HEK293 (cell line): Measurements from ENCODE around the gene HDAC11.

Experiments
- CTCF ChIA-PET: fragments of 350-600 bp; formaldehyde crosslinking; extraction: SDS; loops from one replicate; lab custom pipeline; 2021; ENCODE audit warnings: antibody characterized with exemption; lab: Yijun Ruan, JAX
- POLR2A ChIA-PET: fragments of 300-600 bp; formaldehyde crosslinking; extraction: SDS; loops from one replicate; lab custom pipeline; 2020; ENCODE audit warnings: antibody characterized with exemption, inconsistent platforms; lab: Yijun Ruan, JAX
- H3K27ac ChIP-seq: fragments of 200-500 bp; sonication (Bioruptor generic); 2 replicates; pipeline ENCODE4 v1.5.1; 2014; ENCODE audit warnings: low read depth, low read length, control low read depth, inconsistent platforms; ENCODE audit errors: extremely low read depth
- H3K36me3 ChIP-seq, 2 experiments: fragments of 200-500 bp in 1 of 2; sonication (Bioruptor generic) in 1 of 2; 1 replicate in 1 of 2; 2 replicates in 1 of 2; pipeline ENCODE4 v1.5.1; 2014 to 2017; ENCODE audit warnings: inconsistent platforms in 2 of 2, low read length in 2 of 2; ENCODE audit not compliant: control insufficient read depth in 2 of 2, insufficient read depth in 1 of 2
- H3K4me1 ChIP-seq: fragments of 200-500 bp; sonication (Bioruptor generic); 2 replicates; pipeline ENCODE4 v1.5.1; 2014; ENCODE audit warnings: mild to moderate bottlenecking, low read length, inconsistent platforms; ENCODE audit not compliant: control insufficient read depth, insufficient read depth
- H3K4me3 ChIP-seq: 2 replicates; pipeline ENCODE4 v1.5.1; 2011; ENCODE audit warnings: low read depth, mild to moderate bottlenecking, control low read depth, low read length, moderate library complexity
- H3K9me3 ChIP-seq: fragments of 200-500 bp; sonication (Bioruptor generic); 2 replicates; pipeline ENCODE4 v1.5.1; 2014; ENCODE audit warnings: low read depth, low read length, inconsistent platforms; ENCODE audit not compliant: control insufficient read depth, insufficient read depth
- GFI1B ChIP-seq: fragments of 450-650 bp; formaldehyde crosslinking; IDR thresholded peaks from 2 replicates; pipeline ENCODE4 v1.5.1; 2016; ENCODE audit warnings: missing biosample characterization, missing genetic modification characterization
- GLIS2 ChIP-seq: fragments of 450-650 bp; formaldehyde crosslinking; IDR thresholded peaks from 2 replicates; pipeline ENCODE4 v1.5.1; 2016; ENCODE audit warnings: missing biosample characterization, missing genetic modification characterization
- TSHZ1 ChIP-seq: fragments of 450-650 bp; formaldehyde crosslinking; IDR thresholded peaks from 2 replicates; pipeline ENCODE4 v1.5.1; 2016; ENCODE audit warnings: missing biosample characterization, missing genetic modification characterization, borderline replicate concordance
- ZBTB17 ChIP-seq: fragments of 450-650 bp; formaldehyde crosslinking; IDR thresholded peaks from 2 replicates; pipeline ENCODE4 v1.5.1; 2016; ENCODE audit warnings: missing biosample characterization, missing genetic modification characterization
- ZBTB20 ChIP-seq: fragments of 450-650 bp; formaldehyde crosslinking; IDR thresholded peaks from 2 replicates; pipeline ENCODE4 v1.5.1; 2016; ENCODE audit warnings: missing biosample characterization, missing genetic modification characterization
- ZFHX2 ChIP-seq: fragments of 450-650 bp; formaldehyde crosslinking; conservative IDR thresholded peaks from 2 replicates; pipeline ENCODE4 v1.5.1; 2016; ENCODE audit warnings: missing biosample characterization, missing genetic modification characterization
- ZNF280D ChIP-seq: fragments of 450-650 bp; formaldehyde crosslinking; IDR thresholded peaks from 2 replicates; pipeline ENCODE4 v1.5.1; 2016; ENCODE audit warnings: missing biosample characterization, missing genetic modification characterization
- ZNF510 ChIP-seq: fragments of 450-650 bp; formaldehyde crosslinking; IDR thresholded peaks from 2 replicates; pipeline ENCODE4 v1.5.1; 2018; ENCODE audit warnings: mild to moderate bottlenecking, missing genetic modification characterization, missing biosample characterization; ENCODE audit not compliant: insufficient replicate concordance
- ZNF585B ChIP-seq: fragments of 450-650 bp; formaldehyde crosslinking; IDR thresholded peaks from 2 replicates; pipeline ENCODE4 v1.5.1; 2016; ENCODE audit warnings: missing biosample characterization, missing genetic modification characterization
- ZNF596 ChIP-seq: fragments of 450-650 bp; IDR thresholded peaks from 2 replicates; pipeline ENCODE4 v1.5.0; 2018; ENCODE audit warnings: missing biosample characterization, mild to moderate bottlenecking, missing genetic modification characterization, moderate library complexity
- ZNF600 ChIP-seq: fragments of 450-650 bp; formaldehyde crosslinking; IDR thresholded peaks from 2 replicates; pipeline ENCODE4 v1.5.1; 2016; ENCODE audit warnings: missing biosample characterization, missing genetic modification characterization
- ZNF76 ChIP-seq: fragments of 450-650 bp; formaldehyde crosslinking; IDR thresholded peaks from 2 replicates; pipeline ENCODE4; 2016; ENCODE audit warnings: low read depth, missing biosample characterization, missing genetic modification characterization, borderline replicate concordance

The HDAC11 gene

GRCh38 chr3:13477943-13478342 is 2.2 kb upstream of the HDAC11 start (continued):
- no peak for TF ChIP-seq TSHZ1 (tag by site-specific recombination)
- no peak for TF ChIP-seq GFI1B (tag by site-specific recombination)
- TF ChIP-seq GLIS2 (tag by site-specific recombination), result no peak
- TF ChIP-seq ZNF280D (tag by site-specific recombination), result no peak
- TF ChIP-seq ZNF585B, result no peak
- TF ChIP-seq, all 188 proteins: peak for 5

GRCh38 chr3:13479332-13479581 is 849 bp upstream of the HDAC11 start:
- POLR2A ChIA-PET, result interaction anchor here (1.1 kb wide), 1 partner anchor 8 kb away, joined by 7 read pairs; no protein-coding TSS in a partner anchor
- CTCF ChIA-PET, result interaction anchor here (0.7 to 2.4 kb wide), 5 partner anchors 8 to 169 kb away, joined by 3 to 9 read pairs (median 4); no protein-coding TSS in a partner anchor
- H3K9me3 ChIP-seq, result no peaks in the 10 kb centered on the region
- TF ChIP-seq ZNF596 (no peak), ZFHX2 (tag by site-specific recombination) (0 out of 2 replicates have a peak, but pooled peaks have one; percentile 16)
- H3K4me1 ChIP-seq, result peaks cover 3% of the 10 kb centered on the region
- peaks cover 0 to 4% of the 10 kb centered on the region in 2 experiments; a peak in 2 of 3 replicates for H3K36me3 ChIP-seq
- H3K27ac ChIP-seq, result no peak overlapping the region
- peak overlapping the region; percentile 52; the same call in 1 of the 2 replicates for H3K4me3 ChIP-seq

GRCh38 chr3:13480340-13481318 is 523 bp downstream of the HDAC11 start:
- Histone ChIP-seq H3K9me3 (no peaks in the 10 kb centered on the region), H3K27ac (no peak overlapping the region; the same call in 1 of the 2 replicates), H3K4me1 (peaks cover 8% of the 10 kb centered on the region), H3K4me3 (peak overlapping the region; percentile 42), H3K36me3 (peaks cover 0 to 4% of the 10 kb centered on the region in 2 experiments; a peak in 2 of 3 replicates)
- ChIA-PET POLR2A (interaction anchor here (0.5 to 1.3 kb wide), 10 partner anchors 9 to 325 kb away, joined by 3 to 7 read pairs (median 4); partner anchors contain the start of gene NUP210), CTCF (interaction anchor here (0.9 to 3.6 kb wide), 8 partner anchors 9 to 389 kb away, joined by 3 to 17 read pairs (median 4); no protein-coding TSS in a partner anchor)
- TF ChIP-seq ZNF76 (tag by site-specific recombination) (peak; percentile 20; the same call in 1 of the 2 replicates), ZBTB20 (tag by site-specific recombination) (peak; percentile 12; the same call in 1 of the 2 replicates), GLIS2 (tag by site-specific recombination) (peak; percentile 48; the same call in 1 of the 2 replicates), ZNF600 (tag by site-specific recombination) (no peak), ZBTB17 (tag by site-specific recombination) (0 out of 2 replicates have a peak, but pooled peaks have one; percentile 56), ZNF510 (tag by site-specific recombination) (no peak)
